Measurements from ENCODE around the gene GNG7.
"Not testable (repeated sequence)": the region's sequence is repeated elsewhere in the genome, so short reads cannot be mapped to it uniquely, and the experiment has no call there.

Gene GNG7

DNA sequence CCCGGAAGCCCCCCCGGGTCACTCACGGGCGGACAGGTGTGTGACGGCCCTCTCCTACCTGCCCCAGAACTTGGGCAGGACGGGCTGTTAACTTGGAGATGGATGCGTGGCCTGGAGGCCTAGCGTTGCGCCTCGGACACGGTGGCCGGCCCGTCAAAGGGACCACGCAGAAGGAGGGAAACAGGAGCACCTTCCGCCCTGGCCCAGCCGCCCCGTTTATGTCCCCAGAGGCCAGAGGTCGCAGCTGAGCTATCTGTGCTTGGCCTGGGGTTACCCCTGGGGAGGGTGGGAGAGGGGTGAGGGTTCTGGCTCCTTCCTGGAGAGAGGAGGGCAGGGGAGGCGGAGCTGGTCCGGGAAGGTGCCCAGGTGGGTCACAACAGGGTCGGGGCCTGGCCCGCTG lies 190.9 kb downstream of the GNG7 start:
- DNase-seq (ENCODE audit: low read depth in 2 of 2): no peak

- no peak for DNase-seq (ENCODE audit: low read depth in 2 of 2)
Measured at GRCh38 chr19:2509096-2509495, 193.4 kb downstream of the GNG7 start.

DNA sequence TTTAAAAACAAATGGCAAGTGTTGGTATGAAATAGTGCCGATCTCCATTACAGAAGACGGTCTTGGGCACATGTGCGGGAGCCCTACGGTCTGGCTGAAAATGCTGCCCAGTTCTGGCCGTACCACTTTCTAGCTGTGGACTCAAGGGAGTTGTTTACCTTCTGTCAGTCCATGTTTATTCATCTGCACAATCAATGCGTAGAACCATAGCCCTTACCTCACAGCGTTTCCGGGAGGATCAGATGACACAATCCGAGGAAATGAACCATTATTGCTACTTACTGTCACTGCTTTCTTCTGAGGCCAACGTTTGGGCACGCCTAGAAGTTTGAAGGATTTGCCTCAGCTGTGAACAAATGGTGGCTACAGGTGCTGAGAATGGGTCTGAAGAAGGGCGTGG lies 195.4 kb downstream of the GNG7 start:
- no peak for DNase-seq (ENCODE audit: low read depth in 2 of 2)

GRCh38 chr19:2506656-2507055 lies 195.8 kb downstream of the GNG7 start:
- DNase-seq (ENCODE audit: low read depth in 2 of 2): not testable (repeated sequence)

DNA sequence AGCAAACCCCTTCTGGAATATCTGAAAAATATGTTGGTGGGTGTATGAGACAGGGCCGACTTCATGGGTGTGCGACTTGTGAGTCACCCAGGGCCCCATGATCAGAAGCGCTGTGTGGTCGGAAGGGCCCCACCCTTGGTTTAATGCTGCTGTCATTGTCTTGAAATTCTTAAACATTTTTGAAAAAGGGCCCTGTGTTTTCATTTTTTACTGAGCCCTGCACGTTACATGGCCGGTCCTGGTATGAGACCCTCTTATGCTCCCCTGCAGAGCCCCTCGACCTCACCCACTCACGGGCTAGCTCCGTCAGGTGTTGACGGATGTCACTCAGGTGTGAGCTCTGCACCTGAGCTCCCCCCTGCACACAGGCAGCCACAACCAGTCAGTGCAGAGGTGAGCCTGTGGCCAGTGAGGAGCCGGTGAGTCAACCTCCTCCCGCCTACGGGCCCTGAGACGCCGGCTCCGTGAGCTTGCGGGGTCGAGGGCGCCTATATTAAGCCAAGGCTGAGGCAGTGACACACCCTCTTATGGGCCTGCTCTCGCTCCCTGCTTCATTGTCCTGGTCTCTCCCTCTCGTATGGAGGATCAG lies 198.9 kb downstream of the GNG7 start:
- DNase-seq (ENCODE audit: low read depth in 2 of 2): peak; percentile 48

- no peak for DNase-seq (ENCODE audit: low read depth in 2 of 2)
Measured at GRCh38 chr19:2500841-2501261, 201.6 kb downstream of the GNG7 start.

- no peak for DNase-seq (ENCODE audit: low read depth in 2 of 2)
Measured at GRCh38 chr19:2500156-2500555, 202.3 kb downstream of the GNG7 start.

DNA sequence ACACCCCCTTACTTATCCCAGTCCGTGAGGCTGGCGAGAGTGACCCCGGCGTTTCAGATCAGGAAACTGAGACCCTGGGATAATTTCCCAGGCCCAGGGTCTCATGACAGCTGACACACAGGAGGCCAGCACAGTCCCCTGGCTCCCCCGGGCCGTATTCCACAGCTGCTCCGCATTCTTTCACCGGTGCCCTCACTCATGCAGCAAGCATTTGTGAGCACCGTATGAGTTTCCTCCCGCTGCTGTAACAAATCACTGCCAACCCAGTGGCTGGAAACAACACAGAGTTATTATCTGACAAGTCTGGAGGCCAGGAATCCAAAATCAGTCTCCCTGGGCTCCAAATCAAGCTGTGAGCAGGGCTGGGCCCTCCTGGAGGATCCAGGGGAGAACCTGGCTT lies 205.3 kb downstream of the GNG7 start:
- DNase-seq (ENCODE audit: low read depth in 2 of 2): no peak

DNA sequence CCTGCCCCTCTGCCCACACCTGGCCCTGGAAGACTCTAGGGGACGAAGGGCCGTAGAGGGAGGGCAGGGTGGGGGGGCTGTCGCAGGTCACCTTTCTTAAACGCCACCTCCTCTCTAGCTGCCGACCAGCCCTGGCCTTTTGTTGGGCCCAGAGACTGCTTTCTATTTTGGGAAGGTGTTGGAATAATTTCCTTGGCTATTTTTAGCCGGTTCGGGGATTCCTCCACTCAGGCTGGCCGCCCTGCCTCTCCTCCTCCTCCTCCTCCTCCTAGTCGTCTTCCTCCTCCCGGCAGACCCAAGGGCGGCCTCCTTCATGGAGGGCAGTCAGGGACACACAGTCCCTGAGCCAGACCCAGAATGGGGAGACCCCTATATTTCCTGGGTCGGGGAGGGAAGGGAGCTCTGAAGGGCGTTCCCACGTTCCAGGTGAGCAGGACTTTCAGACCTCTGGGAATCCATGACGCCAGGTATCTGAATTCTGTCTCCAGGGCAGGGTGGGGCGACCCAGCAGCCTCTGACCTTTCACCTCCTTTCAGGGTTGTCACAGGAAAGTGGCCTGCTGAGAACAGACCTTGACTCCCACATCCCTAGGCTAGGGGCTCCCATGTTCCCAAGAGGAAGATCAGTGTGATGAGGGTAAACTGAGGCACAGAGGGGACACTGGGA lies 206.7 kb downstream of the GNG7 start:
- no peak for DNase-seq (ENCODE audit: low read depth in 2 of 2)

- DNase-seq (ENCODE audit: low read depth in 2 of 2): no peak
Measured at GRCh38 chr19:2495130-2495641, 207.3 kb downstream of the GNG7 start.

DNA sequence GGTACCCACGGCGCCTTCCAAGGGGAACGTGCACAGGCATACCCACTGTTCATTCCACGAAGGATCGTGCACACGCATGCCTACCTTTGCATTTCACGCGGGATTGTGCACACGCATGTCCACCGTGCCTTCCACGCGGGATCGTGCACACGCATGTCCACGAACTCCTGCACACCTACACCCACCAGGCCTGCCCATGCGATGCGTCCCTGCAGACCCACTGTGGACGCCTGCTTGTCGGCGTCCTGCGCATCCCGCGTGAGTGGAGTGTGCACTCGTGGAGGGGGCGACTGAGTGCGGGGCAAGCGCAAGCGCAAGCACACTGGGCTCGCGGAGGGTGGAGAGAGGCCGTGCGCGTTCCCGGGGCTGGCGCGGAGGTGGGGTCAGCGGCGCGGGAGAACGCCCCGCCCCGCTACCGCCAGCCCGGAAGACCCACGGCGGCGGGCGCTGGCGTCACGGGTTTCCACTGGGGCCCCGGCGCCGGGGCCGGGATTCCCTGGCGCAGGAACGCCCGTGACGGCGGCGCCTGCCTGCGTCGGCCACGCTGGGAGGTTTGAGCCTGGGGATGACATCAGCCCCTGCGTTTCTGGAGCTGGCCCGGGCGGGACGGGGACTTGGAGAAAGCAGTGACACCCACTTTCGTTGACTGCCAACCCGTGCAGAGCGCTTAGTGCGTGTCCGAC lies 207.9 kb downstream of the GNG7 start:
- DNase-seq (ENCODE audit: low read depth in 2 of 2): peak in 1 of 2 donors; percentile 43

- DNase-seq (ENCODE audit: low read depth in 2 of 2): no peak
Measured at GRCh38 chr19:2494084-2494446, 208.4 kb downstream of the GNG7 start.

DNA sequence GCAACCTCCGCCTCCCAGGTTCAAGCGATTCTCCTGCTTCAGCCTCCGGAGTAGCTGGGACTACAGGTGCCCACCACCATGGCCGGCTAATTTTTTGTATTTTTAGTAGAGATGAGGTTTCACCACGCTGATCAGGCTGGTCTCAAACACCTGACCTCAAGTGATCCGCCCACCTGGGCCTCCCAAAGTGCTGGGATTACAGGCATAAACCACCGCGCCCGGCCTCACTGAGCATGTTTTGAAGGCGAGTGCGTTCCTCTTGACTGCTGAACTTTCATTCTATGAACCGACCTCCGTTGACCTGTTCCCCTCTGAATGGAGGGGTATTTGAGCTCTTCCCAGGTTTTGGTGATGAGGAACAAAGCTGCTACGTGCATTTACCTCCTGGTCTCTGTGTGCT lies 209.0 kb downstream of the GNG7 start:
- not testable (repeated sequence) for DNase-seq (ENCODE audit: low read depth in 2 of 2)

- no peak for DNase-seq (ENCODE audit: low read depth in 2 of 2)
Measured at GRCh38 chr19:2492870-2493269, 209.6 kb downstream of the GNG7 start.

DNA sequence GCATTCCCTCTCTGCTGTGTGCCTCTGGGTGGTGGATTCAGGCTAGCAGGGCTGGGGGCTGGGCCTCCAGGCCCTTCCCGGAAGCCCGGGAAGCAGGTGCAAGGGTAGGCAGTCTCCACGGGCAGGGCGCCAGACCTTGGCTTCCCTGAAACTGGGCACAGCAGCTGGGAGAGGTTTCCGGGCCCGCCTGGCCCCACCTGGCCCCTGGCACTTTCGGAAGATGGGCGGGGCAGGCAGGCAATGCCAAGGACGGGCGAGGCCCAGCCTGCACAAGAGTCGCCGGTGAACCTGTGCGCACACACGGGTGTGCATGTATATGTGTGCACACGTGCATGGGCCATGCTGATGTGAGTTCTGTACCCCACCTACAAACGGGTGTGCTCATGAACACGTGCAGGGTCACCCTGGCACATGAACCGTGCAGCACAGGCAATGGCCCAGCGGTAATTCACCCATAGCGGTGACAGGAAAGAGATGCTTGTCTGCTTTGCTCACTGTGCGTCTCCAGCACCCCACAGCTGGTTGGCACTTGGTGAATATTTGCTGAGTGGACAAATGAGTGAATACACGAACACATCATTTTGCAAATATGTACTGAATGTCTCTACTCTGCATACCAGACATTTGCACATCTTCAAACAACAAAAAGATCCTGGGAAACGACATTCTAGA lies 211.2 kb downstream of the GNG7 start:
- no peak for DNase-seq (ENCODE audit: low read depth in 2 of 2)

DNA sequence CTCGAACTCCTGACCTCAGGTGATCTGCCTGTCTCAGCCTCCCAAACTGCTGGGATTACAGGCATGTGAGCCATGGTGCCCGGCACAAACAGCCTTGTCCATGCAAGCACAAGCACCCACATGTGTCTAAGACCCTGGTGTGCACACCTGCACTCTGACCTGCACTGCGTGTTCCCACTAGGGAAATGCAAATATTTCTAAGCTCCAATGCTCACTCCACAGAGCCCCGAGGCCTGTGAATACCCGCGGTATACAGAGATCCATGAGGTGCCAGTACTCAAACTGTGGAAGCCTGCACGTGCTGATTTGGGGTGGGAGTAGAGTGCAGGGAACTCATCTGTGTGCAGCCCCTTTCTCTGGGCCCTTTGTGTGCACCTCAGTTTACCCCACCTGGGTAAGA lies 211.8 kb downstream of the GNG7 start:
- DNase-seq (ENCODE audit: low read depth in 2 of 2): no peak

DNA sequence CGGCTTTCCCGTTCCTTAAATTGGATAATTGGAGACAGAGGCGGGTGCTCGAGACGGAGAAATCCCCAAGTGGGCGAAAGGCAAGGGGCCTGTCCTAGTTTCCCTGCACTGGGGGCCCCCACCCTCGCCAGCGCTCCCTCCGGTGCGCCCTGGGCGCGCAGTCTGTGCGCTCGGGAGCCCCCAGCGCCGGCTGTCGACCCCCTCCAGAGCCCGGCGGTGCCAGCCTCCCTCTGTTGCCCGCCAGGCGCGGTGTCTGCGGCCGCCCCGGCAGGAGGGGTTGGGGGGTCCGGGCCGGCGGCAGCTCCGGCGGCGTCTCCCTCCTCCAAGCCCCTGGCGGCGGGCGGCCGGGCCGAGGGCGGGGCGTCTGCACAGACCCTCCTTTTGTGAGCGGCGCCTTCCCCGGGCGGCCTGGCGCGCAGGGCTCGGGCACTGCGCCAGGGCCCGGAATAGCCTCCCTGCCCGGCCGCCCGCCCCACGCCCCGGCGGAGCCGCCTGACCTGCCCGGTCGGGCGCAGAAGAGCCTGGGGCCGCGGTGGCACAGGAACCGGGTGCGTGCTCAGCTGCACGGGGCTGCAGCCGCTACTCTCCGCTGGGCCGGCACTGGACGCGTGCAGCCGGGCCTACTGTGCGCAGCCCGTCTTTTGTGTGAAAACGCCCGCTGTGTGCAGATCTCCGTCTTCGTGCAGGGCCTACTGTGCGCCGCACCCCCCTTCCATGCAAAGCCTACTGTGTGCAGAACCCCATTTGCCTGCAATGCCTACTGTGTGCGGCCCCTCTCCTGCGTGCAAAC lies 213.4 kb downstream of the GNG7 start:
- DNase-seq (ENCODE audit: low read depth in 2 of 2): no peak

- no peak for DNase-seq (ENCODE audit: low read depth in 2 of 2)
Measured at GRCh38 chr19:2488405-2488941, 214.0 kb downstream of the GNG7 start.

GRCh38 chr19:2487842-2488241 lies 214.7 kb downstream of the GNG7 start:
- no peak for DNase-seq (ENCODE audit: low read depth in 2 of 2)

DNA sequence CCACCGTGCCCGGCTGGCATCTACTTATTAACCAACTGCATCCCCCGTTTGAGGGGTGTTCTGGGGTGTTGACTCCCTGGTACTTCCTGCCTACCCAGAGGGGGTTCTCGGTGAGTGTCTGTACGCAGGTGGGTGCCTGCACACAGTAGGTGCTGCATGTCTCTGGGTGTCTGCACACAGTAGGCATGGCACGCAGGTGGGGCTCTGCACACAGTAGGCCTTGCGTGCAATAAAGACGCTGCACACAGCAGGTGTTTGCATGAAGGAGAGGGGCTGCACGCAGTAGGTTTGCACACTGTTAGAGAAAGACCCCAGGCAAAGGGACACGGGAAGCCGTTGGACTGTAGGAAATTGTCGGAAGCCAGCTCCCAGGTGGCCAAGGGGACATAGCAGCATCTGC lies 215.4 kb downstream of the GNG7 start:
- no peak for DNase-seq (ENCODE audit: low read depth in 2 of 2)

- DNase-seq (ENCODE audit: low read depth in 2 of 2): no peak
Measured at GRCh38 chr19:2485428-2485827, 217.1 kb downstream of the GNG7 start.

Data from activated CD4-positive, alpha-beta T cell treated with anti-CD3 and anti-CD28 coated beads for 24 hours (primary cell).